ENCODE data around the gene CSTPP1.

- no peak for TF ChIP-seq CTCF (IDR thresholded peaks at IDR 0.05)
- no peak for TF ChIP-seq POLR2A (IDR thresholded peaks at IDR 0.05)
Observed at GRCh38 chr11:46894506-46894905, 42.1 kb upstream of the CSTPP1 start.
